ENCODE data around the gene TNIK. TPM values are rescaled to one million over a fixed set of nuclear protein-coding genes. Genes with fewer than 3 reads are reported as not detected.

Gene TNIK
- total and polyA plus RNA-seq, 12 donors = 9.3 to 51.9 (median 35.1) TPM

GRCh38 chr3:171077261-171077660, 382.9 kb downstream of the TNIK start:
- 88 to 91% methylated on average over 2 of the region's 2 CpGs for WGBS, 2 donors
- intact Hi-C loops (cut with DNase I) = no loop called here
- ATAC-seq (no peak), DNase-seq (no peak)
- Histone ChIP-seq H3K4me1 (no peaks in the 10 kb centered on the region), H3K4me3 (no peak overlapping the region), H3K9me3 (no peaks in the 10 kb centered on the region), H3K27ac (no peak overlapping the region), H3K27me3 (no peaks in the 10 kb centered on the region), H3K36me3 (peaks cover 0 to 50% (median 0%) of the 10 kb centered on the region in 9 donors)
- no peak for TF ChIP-seq CTCF (IDR thresholded peaks at IDR 0.05)

GRCh38 chr3:171072432-171072831, 387.8 kb downstream of the TNIK start:
- Histone ChIP-seq H3K4me1 (no peaks in the 10 kb centered on the region), H3K27ac (no peak overlapping the region), H3K9me3 (no peaks in the 10 kb centered on the region), H3K4me3 (no peak overlapping the region), H3K27me3 (no peaks in the 10 kb centered on the region), H3K36me3 (peaks cover 0 to 40% (median 0%) of the 10 kb centered on the region in 9 donors)
- DNase-seq (no peak), ATAC-seq (no peak)
- no peak for TF ChIP-seq CTCF (IDR thresholded peaks at IDR 0.05)
- intact Hi-C loops (cut with DNase I) = no loop called here

GRCh38 chr3:171068658-171069057, 391.5 kb downstream of the TNIK start:
- no peak for TF ChIP-seq CTCF (IDR thresholded peaks at IDR 0.05)
- Histone ChIP-seq H3K36me3 (peaks cover 0 to 46% (median 0%) of the 10 kb centered on the region in 9 donors), H3K4me1 (no peaks in the 10 kb centered on the region), H3K27me3 (no peaks in the 10 kb centered on the region), H3K27ac (no peak overlapping the region), H3K9me3 (no peaks in the 10 kb centered on the region), H3K4me3 (no peak overlapping the region)
- ATAC-seq (no peak), DNase-seq (no peak)
- 60 to 62% methylated on average over 3 of the region's 3 CpGs for WGBS, 2 donors
- intact Hi-C loops (cut with DNase I) = no loop called here

GRCh38 chr3:171066206-171066605, 394.0 kb downstream of the TNIK start:
- no peaks in the 10 kb centered on the region for H3K27me3 ChIP-seq
- H3K9me3 ChIP-seq = no peaks in the 10 kb centered on the region
- WGBS, 2 donors = 82 to 83% methylated on average over 6 of the region's 6 CpGs
- no peak for TF ChIP-seq CTCF (IDR thresholded peaks at IDR 0.05)
- no peak for ATAC-seq
- intact Hi-C loops (cut with DNase I) = no loop called here
- peaks cover 0 to 51% (median 0%) of the 10 kb centered on the region in 9 donors for H3K36me3 ChIP-seq
- DNase-seq = no peak
- H3K27ac ChIP-seq = no peak overlapping the region
- no peaks in the 10 kb centered on the region for H3K4me1 ChIP-seq
- H3K4me3 ChIP-seq = no peak overlapping the region
